Right renal cortex interstitium (tissue), 3 donors: Measurements from ENCODE around the gene CDK3. TPM values are rescaled to one million over a fixed set of nuclear protein-coding genes. Genes with fewer than 3 reads are reported as not detected.

Experiments used
- DNase-seq, 3 donors: peaks; one replicate each; pipeline ENCODE4 v3.0.0-alpha.2; 2013; ENCODE audit warnings: low read depth in 3 of 3, low spot score in 2 of 3
- polyA plus RNA-seq, 3 donors: library from polyadenylated mRNA; unstranded; fragments of 120-200 nt; gene quantifications; one replicate each; pipeline ENCODE4 v1.2.1, GENCODE V29; 2013; ENCODE audit not compliant: insufficient read length in 3 of 3

The CDK3 gene
- polyA plus RNA-seq, 3 donors = 9.7 to 12.8 (median 10.8) TPM

DNA sequence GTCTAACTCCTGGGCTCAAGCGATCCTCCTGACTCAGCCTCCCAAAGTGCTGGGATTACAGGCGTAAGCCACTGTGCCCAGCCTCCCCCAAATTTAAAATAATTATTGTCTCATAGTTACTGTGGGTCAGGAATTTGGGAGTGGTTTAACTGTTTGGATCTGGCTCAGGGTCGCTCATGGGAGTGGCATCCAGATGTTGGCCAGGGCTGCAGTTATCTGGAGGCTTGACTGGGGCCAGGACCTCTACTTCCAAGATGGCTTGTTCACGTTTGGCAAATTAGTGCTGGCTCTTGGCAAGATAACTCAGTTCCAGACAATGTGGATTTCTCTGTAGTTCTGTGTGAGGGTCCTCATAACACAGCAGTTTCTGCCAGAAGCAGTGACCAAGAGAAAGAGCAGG lies 13.6 kb upstream of the CDK3 start:
- no peak for DNase-seq

DNA sequence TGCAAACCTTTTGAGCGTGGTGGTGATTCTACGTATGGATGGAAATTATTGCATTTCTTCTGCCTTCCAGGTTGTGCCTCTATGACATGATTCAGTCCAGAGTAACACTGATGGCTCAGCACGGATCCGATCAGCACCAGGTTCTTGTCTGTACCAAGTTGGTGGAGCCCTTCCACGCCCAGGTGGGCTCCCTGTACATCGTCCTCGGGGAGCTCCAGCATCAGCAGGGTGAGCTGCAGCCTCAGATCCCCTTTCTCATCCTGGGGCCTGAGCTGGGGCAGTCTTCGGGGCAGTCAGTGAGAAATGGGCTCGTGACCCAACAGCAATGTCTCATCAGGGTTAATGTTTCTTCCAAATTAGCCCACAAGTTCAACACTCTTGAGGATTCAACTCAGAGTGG lies 9.3 kb upstream of the CDK3 start:
- no peak for DNase-seq

DNA sequence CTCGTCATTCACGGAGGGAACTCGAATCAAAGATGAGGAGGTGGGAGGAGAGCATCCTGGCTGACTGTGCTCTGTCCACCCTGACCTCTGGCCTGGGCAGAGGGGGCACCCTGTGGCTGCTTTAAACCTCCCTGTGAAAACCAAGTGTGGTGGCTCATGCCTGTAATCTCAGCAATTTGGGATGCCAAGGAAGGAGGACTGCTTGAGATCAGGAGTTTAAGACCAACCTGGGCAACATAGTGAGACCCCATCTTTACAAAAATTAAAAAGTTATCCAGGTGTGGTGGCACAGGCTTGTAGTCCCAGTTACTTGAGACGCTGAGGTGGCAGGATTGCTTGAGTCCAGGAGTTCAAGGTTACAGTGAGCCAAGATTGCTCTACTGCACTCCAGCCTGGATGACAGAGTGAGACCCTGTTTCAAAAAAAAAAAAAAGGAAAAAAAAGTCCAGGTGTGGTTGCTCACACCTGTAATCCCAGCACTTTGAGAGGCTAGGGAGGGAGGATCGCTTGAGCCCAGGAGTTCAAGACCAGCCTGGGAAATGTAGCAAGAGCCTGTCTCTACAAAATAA lies 5.8 kb upstream of the CDK3 start:
- no peak for DNase-seq

DNA sequence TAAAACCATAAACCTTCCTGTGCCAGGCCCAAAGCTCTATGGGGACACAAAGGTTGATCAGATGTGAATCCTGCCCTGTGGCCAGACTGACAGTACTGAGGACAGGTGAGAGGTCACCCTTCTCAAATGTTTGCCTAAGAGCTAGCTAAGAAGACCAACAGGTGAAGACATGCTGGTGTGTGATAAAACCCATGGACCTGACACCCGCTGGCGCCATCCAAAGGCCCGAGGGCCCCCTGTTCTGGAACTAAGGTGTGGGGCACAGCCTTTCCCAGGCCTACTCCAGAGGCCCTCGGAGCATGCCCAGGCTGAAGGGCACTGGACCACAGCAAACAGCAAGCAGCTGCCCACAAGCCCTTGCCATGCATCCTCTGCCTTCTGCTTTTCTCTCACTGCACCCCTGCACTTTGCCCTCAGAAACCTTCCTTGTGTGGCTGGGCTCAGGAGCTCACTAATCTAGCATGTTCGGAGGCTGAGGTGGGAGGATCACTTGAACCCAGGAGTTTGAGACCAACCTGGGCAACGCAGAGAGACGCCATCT lies 5.2 kb upstream of the CDK3 start:
- DNase-seq = no peak

DNA sequence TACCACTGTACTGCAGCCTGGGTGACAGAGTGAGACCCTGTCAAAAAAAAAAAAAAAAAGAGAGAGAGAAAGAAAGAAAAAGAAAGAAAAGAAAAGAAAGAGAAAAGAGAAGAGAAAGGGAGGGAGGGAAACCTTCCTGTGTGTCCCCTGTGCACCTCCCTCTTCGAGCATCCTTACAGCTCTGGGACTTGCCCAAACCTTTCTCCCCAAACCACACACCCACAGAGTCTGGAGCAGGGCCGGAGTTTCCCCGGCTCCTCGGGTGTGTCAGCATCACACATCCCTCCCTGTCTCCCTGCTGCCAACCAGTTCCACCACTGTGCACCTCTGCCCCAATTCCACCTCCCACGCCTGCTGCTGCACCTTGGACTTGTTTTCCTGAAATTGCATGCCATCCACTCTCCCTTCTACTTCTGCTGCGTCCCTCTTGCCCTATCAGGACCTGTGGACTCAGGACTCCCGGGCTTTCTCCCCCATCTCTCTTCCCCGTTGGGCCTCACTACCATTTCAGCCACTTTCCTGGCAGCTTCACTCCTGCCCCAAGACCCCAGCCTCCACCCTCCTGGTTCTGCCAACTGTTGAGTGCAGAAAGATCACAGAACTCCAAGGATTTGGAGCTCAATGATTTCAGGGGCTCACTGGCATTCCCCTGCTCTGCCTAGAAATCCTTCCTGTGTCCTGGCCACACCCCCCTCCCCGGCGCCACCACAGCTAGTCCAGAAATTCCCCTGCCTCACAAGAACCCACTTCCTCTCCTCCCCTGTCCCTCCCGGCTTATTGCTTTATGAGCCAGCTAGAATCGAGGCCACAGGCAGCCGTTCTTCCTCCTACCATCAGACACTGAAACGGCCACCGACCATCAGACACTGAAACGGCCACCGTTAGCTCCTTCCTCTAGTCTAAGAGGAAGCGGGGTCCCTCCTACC lies 3.7 kb upstream of the CDK3 start:
- DNase-seq = no peak

DNA sequence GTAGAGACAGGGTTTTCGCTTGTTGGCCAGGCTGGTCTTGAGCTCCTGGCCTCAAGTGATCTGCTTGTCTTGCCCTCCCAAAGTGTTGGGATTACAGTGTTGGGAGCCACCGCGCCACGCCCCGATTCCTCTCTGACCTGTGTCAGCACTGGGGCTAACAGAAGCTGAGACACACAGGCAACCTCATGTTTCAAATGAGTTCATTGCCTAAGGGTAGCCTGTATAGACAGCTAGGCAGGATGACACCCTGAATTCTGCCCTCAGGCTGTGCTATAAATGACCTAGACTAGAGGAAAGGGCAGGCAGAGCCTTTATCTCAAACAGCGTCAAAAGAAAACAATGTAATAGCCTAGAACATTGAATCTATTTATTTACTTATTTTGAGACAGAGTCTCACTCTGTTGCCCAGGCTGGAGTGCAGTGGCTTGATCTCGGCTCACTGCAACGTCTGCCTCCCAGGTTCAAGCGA lies 2.3 kb upstream of the CDK3 start:
- no peak for DNase-seq

DNA sequence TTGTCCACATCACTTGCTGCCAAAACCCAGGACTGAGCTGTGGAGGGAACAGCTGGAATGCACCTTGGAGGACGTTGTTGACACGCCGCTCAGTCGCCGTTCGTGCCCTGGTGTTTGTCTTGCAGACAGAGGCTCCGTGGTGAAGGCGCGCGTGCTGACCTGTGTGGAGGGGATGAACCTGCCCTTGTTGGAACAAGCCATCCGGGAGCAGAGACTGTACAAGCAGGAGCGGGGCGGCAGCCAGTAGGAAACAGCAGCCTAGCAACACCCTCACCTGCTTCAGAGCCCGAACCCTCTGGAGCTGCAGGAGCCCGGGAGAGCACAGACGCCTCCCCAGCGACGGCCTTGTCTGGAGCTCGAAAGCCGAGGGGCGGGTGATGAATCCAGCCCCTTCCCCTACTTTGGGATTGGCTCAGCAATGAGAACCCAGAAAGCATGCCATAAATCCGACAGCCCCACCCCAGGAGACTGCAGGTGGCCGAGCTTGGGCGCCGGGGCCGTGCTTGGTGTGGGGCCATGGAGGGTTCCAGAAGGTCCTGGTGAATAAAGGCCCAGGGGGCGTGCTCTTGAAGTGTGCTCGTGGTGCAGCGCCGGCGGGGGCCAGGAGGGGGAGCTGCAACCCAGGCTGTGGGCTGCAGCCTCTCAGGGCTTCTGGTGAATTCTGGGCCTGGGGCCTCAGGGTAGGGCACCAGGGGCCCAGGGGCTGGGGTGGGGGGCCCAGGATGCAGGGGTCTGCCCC lies 470 bp upstream of the CDK3 start:
- no peak for DNase-seq

DNA sequence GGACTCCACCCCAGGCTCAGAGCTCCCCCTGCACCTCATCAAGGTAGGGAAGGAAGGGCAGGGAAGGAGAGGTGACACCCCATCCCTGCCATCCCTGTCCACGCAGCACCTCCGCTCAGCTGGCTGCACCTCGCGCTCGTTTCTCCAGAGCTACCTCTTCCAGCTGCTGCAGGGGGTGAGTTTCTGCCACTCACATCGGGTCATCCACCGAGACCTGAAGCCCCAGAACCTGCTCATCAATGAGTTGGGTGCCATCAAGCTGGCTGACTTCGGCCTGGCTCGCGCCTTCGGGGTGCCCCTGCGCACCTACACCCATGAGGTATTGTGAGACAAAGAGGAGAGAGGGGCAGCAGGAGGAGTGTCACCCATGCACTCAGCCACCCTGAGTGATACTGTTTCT lies 1.4 kb downstream of the CDK3 start:
- DNase-seq = no peak

DNA sequence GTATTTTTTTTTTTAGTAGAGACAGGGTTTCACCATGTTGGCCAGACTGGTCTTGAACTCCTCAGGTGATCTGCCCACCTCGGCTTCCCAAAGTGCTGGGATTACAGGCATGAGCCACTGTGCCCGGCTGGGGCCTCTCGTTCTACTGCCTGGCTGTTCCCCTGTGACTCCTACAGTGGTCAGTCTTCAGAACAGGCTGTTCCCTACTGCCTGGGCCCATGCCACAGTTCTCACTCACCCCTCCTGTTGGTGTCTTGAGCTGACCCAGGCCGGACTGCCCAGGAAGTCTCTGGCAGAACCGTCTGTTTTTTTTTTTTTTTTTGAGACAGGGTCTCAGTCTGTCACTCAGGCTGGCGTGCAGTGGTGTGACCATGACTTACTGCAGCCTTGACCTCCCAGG lies 3.3 kb downstream of the CDK3 start:
- no peak for DNase-seq

DNA sequence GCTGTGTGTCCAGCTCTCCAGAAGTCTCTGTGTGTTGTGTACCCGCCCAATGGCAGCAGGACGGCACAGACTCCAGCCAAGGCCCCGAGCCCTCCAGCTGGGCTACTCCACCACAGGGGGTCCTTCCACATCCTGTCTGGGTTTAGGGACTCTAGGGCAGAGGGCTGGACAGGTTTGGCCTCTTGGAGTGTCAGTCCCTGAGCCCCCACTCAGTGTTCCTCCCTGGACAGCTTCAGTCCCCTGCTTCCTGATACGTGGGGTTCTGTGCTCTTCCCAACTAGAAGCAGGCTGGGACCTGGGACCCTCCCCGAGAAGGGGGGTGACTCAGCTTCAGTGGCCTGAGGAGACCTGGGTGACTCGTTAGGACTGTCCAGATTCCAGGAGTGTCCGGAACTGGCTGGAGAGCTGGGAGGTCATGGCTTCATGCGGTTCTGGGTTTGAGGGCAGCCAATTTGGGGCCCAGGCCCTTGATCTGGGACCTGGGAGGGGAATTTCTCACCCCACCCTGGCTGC lies 4.2 kb downstream of the CDK3 start:
- DNase-seq = no peak

DNA sequence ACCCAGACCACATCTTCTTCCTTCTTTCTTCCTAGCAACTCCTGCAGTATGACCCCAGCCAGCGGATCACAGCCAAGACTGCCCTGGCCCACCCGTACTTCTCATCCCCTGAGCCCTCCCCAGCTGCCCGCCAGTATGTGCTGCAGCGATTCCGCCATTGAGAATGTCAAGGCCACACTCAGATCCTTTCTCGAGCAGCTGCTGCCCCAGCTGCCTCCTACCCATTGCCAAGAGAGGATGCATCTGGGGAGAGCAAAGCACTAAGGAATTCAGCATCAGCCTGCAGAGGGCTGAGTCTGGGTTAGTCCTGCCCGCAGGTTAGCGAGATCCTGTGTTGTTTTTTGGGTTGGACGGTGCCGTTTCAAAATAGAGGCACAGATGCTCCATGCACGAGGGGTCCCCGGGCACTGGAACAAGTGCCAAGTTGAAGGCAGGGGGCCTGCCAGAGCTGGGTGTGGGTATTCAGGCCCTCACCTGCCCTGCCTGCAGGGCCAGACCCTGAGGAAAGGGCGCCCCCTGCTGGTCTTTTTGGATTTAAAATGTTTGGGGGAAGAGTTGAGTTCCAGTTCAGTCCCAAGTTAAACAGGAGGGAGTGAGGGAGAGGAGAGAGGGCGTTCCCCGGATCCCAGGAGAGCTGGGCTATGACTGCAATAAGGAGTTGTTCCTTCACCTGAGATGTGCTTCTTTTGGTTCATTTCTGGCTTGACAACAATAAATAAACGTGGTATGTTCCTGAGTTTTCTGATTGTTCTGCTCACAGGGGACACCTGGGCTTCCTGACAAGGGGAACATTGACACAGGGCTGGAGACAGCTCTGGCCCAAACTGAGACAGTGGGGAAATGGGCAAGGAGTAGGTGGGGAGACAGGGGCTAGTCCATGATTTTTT lies 4.9 kb downstream of the CDK3 start:
- DNase-seq = no peak

DNA sequence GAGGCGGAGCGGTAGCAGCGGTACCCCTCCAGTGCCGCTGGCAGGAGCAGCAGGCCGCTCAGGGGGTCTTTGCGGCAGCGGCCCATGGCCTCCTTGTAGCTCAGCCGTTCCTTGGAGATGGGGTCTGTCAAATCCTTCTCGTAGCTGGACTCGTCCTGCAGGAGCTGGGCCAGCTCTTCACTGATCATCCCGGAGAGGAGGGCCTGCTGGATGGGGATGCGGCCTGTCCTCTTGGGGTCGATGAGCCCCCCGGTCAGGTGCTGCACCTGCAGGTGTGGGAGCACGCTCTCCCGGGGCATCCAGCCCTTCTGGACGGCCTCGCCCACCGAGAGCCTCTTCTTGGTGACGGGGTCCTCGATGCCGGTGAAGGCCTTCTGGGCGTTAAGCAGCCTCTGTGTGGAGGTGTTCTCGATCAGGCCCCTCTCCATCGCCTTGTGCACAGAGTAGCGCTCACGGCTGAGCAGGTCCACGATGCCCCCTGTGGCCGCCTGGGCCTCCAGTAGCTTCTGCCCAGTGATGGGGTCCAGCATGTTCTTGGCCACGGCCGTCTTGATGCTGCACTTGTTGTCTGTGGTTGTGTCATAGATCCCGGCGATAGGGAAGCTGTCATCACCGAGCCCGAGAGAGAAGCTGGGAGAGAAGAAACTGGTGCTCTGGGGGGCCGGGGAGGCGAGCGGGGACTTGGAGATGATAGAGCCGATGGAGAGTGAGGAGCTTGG lies 6.6 kb downstream of the CDK3 start:
- DNase-seq = no peak

DNA sequence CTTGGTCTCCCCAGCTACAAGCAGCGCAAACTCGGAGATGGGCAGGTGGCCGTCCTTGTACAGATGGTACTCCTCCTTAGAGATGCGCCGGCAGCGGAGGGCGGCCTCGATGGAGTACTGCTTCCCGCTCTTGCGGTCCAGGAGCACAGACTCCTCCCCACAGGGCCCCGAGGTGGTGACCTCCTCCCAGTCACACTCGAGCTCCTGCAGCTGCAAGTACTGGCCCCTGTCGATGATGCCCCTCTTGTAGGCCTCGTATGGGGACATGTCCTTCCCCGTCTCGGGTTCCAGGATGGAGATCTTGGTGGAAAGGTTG lies 7.2 kb downstream of the CDK3 start:
- no peak for DNase-seq

DNA sequence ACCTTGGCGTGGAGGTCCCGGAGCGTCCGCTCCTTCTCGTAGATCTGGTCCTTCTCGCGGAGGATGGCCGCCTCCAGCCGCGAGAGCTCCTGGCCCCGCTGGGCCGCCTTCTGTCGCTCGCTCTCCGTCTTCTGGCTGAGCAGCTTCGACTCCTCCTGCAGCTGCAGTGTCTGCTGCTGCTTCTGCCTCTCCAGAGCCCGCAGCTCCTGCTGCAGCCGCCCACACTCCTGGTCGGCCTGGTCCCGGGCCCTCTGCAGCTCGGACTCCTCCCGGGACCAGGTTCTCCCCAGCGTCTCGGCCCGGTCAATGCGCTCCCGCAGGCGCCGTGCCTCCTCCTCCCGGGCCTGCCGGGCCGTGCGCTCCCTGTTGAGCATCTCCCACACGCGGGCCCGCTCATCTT lies 7.6 kb downstream of the CDK3 start:
- DNase-seq = no peak

DNA sequence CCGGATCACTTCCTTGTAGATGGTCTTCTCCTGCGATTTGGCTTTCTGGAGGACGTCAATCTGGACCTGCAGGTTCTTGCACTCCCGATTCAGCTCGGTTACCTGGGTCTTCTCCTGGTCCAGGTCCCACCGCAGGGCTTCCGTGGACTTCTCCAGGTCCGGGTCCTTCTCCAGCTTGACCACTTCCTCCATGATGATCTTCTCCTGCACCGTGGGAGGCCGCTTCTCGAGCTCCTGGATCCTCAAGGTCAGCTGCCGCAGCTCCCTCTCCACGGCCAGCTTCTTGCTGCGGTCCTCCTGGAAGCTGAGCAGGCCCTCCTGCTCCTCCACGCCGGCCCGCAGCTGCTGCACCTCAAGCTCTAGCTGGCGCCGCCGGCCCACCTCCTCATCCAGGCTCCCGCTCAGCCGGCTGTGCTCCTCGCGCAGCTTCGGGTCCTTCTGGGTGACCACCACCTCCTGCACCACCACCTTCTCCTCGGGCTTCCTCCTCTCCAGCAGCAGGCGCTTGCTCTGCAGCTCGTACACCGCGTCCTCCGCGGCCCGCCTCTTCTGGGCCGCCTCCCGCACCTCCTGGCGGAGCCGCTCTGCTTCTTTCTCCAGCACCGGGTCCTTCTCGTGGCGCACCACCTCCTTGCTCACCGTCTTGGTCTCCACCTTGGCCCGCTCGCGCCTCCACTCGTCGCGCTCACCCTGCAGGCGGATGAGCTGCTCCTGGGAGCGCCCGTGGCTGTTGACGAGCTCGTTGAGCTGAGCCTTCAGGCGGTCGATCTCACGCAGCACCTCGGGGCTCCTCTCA lies 8.2 kb downstream of the CDK3 start:
- no peak for DNase-seq

DNA sequence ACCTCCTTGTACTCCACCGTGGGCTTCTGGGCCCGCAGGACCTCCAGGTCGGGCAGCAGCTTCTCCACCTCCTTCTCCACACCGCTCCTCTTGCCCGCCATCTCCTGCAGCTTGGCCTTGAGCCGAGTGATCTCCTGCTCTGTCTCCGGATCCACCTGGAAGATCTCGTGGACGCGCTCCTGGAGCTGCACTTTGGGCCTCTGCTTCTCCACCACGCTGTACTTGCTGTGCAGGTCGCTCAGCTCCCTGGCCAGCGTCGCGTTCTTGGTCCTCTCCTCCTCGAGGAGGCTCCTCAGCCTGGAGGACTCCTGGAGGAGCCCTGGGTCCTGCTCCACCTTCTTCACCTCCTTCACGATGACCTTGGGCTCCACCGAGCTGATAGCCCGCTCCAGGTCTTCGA lies 8.8 kb downstream of the CDK3 start:
- no peak for DNase-seq

DNA sequence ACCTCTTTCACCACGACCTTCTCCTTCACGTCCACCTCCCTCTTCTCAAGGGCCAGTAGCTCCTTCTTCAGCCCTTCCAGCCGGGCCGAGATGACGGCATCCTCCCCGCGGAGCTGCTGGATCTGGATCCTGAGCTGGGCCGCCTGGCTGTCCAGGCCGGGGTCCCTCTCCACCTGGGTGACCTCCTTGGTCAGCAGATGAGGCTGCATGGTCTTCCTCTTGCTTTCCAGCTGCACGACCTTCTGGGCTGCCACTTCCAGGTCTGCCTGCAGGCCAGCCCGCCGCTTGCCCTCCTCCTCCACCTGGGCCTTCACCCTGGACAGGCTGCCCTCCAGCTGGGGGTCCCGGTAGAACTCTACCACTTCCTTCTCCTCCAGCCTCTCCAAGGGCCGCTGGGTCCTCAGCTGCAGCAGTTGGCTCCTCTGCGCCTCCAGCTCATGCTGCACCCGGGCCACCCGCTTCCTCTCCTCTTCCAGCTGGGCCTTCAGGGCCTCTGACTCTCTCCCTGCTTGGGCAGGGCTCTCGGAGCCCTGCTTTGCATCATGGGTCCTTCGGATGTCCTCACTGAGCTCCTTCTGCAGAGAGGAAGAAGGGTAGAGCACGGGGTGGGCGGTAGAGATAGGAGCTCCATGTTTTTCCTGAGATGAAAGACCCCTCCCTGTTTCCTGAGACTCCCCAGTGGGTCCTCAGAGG lies 9.5 kb downstream of the CDK3 start:
- DNase-seq = no peak

DNA sequence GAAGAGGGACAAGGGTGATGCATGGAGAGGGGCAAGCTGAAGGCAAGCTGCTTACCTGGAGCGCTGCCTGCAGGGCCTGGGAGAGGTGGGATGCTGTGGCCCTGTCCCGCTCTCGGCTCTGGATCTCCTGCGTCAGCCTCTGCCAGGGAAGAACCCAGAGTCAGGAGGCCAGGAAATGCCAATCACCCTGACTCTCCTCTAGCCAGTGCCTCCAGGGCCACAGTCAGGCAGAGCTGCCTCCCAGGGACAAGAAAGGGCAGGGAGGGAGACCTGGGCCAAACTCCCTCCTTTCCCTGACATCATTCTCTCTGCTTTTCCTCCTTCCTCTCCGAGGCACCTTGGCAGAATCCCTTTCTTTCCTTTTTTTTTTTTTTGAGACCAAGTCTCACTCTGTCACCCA lies 11.3 kb downstream of the CDK3 start:
- no peak for DNase-seq
